Esophagus muscularis mucosa (tissue), 3 donors: ENCODE results near the gene SLC40A1.

Experiments
- CTCF ChIP-seq, 3 experiments: fragments of 200-600 bp in 2 of 3; fragments of 450-650 bp in 1 of 3; sonication (generic) in 2 of 3; IDR thresholded peaks; one replicate each; pipeline ENCODE4 v1.5.1; 2017 to 2019; ENCODE audit warnings: antibody characterized with exemption in 3 of 3, mild to moderate bottlenecking in 2 of 3, moderate library complexity in 1 of 3
- EP300 ChIP-seq: sonication (generic); formaldehyde crosslinking; IDR thresholded peaks from one replicate; pipeline ENCODE4 v1.6.1; 2017; ENCODE audit warnings: antibody characterized with exemption

GRCh38 chr2:189621781-189622180 is 41.2 kb upstream of the SLC40A1 start:
- TF ChIP-seq CTCF (IDR thresholded peaks at IDR 0.05) (no peak), EP300 (no peak)
